ENCODE results near the gene EVX1.
A peak's percentile ranks its signal among the peaks of the same experiment; 100 is the strongest.

The EVX1 gene

GRCh38 chr7:27242555-27243339, at the start of gene EVX1:
Gene EVX1, plus strand, starts transcription at chr7:27242802. Its CDS starts 229 bp downstream, at chr7:27243031.
- DNase-seq (ENCODE audit: low spot score), result no peak

- DNase-seq (ENCODE audit: low spot score), result no peak
Measured at GRCh38 chr7:27193335-27194001, 49.1 kb upstream of the EVX1 start.

DNA sequence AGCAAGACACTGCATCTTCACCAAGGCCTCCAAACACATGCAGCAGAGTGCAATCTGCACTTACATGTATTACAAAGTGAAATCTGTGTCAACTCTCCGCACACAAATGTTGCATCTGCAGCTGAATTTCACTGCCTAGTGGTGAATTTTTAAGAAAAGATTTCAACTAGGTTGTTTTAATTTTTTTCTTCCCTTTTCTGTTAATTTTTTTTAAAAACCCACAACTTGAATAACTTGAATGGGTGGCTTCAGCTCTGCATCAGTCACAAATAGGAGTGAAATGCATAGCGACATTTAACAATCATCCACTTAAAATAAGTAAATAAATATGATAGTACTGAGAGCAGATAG, 48.6 kb upstream of the EVX1 start:
- no peak for DNase-seq (ENCODE audit: low spot score)

GRCh38 chr7:27194686-27195379, 47.8 kb upstream of the EVX1 start:
- no peak for DNase-seq (ENCODE audit: low spot score)

- DNase-seq (ENCODE audit: low spot score), result peak; percentile 88
Measured at GRCh38 chr7:27196287-27196767, 46.3 kb upstream of the EVX1 start.

DNA sequence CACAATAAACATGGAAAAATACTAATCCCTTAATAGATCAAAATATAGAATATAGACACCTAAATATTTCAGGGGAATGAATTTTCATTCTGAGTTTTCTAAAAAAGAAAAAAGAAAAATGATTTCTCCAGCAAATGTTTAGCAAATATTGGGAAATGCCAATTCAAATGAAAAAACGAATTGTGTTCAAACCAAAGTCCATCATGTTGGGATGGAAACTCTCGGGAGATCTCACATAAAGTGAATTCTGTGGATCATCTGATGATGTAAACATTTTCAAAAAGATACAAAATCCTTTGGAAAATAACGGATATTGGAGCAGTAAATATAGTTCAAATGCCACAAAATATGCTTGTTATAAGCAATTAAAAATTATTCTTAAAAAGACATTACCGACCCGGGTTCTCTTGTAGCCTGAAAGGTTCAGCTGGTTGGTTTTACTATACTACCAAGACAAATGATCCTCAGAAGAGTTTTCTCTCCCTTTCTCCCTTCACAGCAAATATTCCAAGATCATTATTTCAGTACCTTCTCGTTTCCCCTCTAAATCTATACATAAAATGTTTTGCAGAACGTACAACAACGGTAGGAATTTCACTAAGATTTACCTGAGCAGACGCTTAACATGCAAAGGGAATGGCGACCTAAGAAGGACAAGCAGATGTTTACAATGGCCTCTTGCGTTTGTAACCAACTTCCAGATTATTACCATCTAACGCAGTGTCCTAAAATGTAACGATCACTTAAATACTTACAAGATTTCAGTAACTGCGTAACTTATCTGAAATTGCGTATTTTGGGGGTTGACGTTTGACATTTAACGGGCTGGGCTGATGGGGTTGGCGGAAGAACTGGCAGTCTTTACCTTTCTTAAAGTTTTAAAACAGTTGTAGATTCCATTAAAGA, 45.2 kb upstream of the EVX1 start:
- DNase-seq (ENCODE audit: low spot score), result no peak

DNA sequence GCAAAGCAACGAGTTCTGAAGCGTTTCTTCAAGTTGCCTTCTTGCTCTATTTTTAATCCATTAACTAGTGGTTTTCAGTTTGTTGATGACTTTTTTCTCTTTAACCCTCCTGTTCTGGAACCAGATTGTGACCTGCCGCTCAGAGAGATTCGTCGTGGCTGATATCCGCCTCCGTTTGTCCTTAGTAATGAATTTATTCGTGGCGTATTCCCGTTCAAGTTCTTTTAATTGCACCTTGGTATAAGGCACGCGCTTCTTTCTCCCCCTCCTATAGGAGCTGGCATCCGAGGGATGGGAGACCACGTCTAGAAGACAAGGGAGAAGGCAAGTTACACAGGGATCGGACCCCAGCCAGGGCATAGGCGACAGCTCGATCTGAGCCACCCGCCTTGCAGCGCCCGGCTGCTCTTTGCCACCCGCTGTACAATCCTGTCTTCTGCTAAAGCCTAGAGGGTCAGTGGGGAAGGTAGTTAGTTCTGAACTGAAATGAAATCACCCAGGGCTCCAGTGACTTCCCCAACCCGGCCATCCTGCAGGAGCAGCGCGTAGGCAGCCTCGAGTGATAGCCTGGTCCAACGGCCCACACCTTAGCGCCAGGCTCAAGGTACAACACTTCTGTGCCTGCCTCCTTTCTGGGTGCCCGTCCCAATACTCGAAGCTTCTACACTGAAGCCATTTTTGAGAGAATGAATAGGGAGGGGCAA, 44.3 kb upstream of the EVX1 start:
- no peak for DNase-seq (ENCODE audit: low spot score)

DNA sequence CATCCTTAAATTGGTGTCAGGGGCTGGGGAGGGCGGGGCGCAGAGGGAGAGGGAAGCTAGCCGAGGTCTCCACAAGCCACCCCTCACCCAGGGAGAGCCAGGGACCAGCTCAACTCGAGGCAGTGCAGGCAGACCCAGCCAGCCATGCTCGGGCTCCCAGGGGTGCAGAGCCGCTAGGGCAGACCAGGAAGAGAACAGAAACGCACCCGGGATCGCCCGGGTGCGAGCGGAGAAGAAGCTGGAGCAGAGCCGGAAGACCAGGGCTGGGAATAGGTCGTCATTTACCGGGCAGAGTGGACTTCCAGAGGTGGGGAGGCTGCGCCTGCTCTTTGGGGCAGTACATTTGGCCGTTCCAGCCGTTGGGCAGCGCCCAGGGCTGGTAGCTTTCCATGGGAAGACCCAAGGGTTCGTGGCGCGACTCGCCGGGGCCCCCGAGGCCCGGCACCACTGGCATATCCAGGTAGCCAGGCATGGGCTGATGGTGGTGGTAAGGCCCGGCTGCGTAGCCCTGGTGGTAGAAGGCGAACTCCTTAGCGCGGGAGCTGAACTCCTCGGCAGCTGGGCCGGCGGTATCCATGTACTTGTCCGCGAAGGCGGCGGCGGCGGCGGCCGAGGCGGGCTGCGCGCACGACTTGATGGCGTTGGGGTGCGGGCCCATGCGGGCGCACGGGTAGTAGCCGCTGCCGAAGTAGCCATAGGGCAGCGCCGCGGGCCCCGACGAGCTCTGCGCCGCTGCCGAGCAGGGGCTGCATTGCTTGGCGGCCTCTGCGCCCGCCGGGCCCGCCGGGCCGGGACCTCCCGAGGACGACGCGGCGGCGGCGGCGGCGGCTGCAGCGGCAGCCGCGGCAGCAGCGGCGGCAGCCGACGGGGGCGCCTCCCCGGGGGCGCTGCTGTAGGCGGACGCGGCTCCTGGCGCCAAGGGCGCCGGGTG, 43.5 kb upstream of the EVX1 start:
- peak; percentile 62 for DNase-seq (ENCODE audit: low spot score)

- DNase-seq (ENCODE audit: low spot score), result peak; percentile 88
Measured at GRCh38 chr7:27199849-27200760, 42.5 kb upstream of the EVX1 start, which contains the start of gene HOXA13. Gene HOXA13, minus strand, starts transcription at chr7:27200091. Its CDS starts 14 bp downstream, at chr7:27200077.

GRCh38 chr7:27200761-27201579, 41.6 kb upstream of the EVX1 start:
- no peak for DNase-seq (ENCODE audit: low spot score)

DNA sequence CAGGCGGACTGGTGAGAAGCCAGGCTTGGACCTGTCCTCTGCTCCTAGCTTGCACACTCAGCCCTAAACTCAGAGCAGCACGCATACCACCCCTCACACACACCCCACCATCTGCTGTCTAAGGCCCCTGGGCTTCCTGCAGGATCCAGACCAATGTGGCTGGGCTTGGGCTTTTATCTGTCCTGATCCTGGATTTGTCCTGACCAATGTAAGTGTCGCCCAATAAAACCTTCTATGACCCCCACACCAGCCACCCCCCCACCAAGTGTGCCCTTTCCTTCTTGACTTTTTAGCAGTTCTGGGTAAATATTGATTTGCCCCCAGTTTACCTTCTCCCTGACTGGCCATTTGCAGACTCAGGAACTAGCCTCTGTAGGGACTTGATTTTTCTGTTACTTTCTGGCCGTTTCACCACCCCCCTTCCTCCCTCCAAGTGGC, 41.0 kb upstream of the EVX1 start:
- DNase-seq (ENCODE audit: low spot score), result no peak

DNA sequence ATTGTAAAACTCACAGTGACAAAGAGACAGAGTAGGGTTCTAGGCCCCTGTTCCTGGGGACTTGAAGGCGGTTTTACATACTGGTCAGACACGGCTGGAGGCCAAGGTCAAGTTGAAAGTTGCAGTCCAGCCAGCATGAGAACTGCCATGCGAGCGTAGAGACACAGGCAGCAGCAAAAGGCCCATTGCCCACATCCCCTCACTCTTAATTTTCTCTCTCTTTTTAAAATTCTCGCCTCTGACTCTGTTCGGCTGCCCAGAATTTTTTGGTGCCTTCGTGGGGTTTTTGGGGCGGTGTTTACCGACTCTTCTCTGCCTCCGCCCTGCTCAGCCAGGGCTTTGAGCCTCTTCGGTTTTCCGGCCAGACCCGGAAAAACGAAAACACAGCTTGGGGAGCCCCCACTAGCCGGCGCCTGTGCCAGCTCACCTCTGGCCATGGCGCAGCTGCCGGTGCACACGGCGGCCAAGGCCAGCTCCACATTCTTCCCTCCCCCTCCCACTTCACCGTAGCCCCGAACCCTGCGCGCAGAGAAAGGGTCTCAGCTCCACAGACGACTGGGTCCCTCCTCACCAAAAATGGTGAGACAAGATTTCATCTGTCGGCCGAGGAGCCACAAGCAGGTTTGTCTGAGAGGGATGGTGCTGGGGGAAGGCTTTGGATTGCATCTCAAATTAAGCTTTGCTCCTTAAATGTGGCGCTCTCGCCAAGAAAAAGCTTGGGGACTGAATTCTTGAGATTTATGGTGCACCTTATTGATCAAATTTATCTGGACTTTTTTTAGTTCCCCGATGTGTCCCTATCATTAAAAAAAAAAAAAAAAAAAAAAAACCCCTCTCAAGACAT, 40.4 kb upstream of the EVX1 start:
- DNase-seq (ENCODE audit: low spot score), result no peak

- DNase-seq (ENCODE audit: low spot score), result no peak
Measured at GRCh38 chr7:27202862-27203134, 39.8 kb upstream of the EVX1 start.

DNA sequence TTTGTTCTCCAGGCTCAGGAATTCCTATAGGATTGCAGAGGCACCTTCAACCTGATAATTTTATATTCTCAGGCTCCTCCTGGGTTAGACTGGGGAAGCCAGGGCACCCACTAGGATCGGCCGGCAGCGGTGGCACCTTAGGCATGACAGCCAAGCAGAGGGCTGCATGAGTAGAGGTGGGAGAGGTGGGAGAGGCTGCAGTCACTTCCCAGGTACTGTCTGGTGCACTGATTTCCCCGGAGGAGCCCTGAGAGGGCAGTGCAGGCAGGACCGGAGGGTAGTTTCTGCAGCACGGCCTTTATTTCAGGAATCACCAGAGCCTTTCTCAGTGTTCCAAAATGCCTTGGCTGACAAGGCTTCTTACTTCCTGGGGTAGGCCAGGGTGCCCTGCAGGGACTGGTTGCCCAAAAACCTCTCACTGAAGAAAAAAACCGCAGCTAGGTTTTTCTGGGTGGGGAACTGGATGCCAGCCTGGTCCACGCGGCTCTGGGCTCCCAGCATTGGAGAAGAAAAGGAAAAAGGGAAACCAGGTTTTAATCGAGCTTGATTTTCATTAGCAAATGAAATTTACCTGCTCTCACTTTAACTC, 39.1 kb upstream of the EVX1 start:
- DNase-seq (ENCODE audit: low spot score), result no peak

- no peak for DNase-seq (ENCODE audit: low spot score)
Measured at GRCh38 chr7:27203964-27204594, 38.5 kb upstream of the EVX1 start.

- DNase-seq (ENCODE audit: low spot score), result no peak
Measured at GRCh38 chr7:27204851-27205322, 37.7 kb upstream of the EVX1 start.
